ENCODE measurements around the gene CERS3.

DNA sequence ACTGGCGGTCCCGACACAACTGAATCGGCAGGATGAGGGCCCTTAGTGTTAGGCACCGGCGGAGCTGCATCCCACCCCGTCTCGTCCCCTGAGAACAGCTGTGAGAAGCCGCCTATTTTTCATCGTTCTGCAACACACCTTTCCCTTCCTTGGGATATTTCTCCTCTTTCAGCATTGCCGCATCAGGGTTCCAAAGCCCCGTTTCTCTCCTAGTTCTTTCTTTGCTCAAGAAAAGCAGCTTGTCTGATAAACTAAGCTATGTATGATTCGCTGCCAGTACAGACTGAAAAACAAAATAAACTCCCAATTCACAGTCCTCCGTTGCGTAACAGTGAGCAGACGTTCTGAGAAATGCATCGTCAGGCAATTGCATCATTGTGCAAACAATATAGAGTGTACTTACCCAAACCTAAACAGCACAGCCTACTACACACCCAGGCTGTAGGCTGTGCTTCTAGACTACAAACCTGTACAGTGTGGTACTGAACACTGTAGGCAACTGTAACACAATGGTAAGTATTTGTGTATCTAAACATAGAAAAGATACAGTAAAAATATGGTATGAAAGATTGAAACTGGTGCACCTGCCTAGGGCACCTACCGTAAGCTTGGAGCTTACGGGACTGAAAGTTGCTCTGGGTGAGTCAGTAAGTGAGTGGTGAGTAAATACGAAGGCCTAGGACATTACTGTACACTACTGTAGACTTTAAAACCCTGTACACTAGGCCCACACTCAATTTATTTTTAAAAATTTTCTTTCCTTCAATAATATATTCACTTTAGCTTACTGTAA is 178.1 kb downstream of the CERS3 start:
- TF ChIP-seq EZH2 (IDR thresholded peaks at IDR 0.05) (no peak), POLR2AphosphoS5 (IDR thresholded peaks at IDR 0.05; ENCODE audit: borderline replicate concordance, low read depth, low read length) (no peak)
